Suprapubic skin (tissue), 4 donors: ENCODE data around the gene CD274.

Experiments
- EP300 ChIP-seq: sonication (generic); formaldehyde crosslinking; IDR thresholded peaks from one replicate; pipeline ENCODE4 v1.6.1; 2017; ENCODE audit warnings: antibody characterized with exemption
- POLR2A ChIP-seq, 2 donors: fragments of 450-650 bp; IDR thresholded peaks; one replicate each; pipeline ENCODE4 v1.6.1; 2017; ENCODE audit warnings: antibody characterized with exemption in 2 of 2, mild to moderate bottlenecking in 2 of 2, moderate library complexity in 2 of 2
- POLR2AphosphoS5 ChIP-seq, 3 donors: sonication (generic); formaldehyde crosslinking; IDR thresholded peaks; one replicate each; pipeline ENCODE4 v1.6.1; 2017; ENCODE audit warnings: antibody characterized with exemption in 3 of 3
- TF ChIP-seq, protein P1 (sequence below), 2 donors: fragments of 200-600 bp in 1 of 2; fragments of 450-650 bp in 1 of 2; sonication (generic) in 1 of 2; IDR thresholded peaks; one replicate each; pipeline ENCODE4 v1.5.1; 2016 to 2019; ENCODE audit warnings: antibody characterized with exemption in 2 of 2, mild to moderate bottlenecking in 1 of 2, moderate library complexity in 1 of 2

DNA sequence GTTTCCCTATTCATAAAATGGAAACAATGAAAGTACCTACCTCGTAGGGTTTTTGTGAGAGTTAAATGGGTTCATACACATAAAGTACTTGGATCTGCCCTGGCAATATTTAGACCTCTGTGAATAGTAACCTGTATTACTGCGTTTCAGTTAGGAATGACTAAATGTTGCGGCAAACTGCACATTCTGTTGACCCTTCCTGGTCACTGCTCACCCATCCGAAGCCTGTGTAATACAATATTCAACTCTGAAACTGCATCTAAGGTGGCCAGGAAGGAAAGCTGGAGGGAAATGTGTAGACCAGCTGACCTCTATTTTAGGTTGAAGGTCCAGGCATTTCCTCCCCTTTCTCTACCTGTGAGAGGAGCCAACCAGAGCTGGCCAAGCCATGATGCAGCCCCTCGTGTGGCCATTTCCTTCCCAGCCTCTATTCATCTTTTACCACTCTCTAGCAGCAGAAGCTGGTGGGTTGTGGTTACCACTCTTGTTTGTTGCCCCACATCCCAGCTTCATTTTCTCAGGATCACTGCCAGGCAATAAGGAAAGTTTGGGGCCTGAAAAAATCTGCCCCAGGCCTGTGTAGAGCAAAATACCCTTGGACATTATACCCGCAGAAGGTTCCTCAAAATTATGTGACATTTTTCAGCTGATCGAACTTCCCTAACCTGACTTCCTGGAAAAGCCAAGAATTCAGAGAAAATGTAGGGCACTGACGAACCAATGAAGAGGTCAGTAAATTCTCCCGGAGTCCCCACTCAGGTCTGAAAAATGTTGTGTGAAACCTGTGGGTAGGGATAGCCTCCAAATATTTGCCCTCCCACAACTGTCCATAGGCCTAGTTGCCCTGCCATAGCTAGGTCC, 39.5 kb downstream of the CD274 start:
- TF ChIP-seq, protein P1, sequence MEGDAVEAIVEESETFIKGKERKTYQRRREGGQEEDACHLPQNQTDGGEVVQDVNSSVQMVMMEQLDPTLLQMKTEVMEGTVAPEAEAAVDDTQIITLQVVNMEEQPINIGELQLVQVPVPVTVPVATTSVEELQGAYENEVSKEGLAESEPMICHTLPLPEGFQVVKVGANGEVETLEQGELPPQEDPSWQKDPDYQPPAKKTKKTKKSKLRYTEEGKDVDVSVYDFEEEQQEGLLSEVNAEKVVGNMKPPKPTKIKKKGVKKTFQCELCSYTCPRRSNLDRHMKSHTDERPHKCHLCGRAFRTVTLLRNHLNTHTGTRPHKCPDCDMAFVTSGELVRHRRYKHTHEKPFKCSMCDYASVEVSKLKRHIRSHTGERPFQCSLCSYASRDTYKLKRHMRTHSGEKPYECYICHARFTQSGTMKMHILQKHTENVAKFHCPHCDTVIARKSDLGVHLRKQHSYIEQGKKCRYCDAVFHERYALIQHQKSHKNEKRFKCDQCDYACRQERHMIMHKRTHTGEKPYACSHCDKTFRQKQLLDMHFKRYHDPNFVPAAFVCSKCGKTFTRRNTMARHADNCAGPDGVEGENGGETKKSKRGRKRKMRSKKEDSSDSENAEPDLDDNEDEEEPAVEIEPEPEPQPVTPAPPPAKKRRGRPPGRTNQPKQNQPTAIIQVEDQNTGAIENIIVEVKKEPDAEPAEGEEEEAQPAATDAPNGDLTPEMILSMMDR (IDR thresholded peaks at IDR 0.05) = no peak
- no peak for TF ChIP-seq POLR2A (IDR thresholded peaks at IDR 0.05)
- TF ChIP-seq POLR2AphosphoS5 (IDR thresholded peaks at IDR 0.05) = no peak
- TF ChIP-seq EP300 = no peak
